Sigmoid colon (tissue), 4 donors: ENCODE results near the gene IL20RB.

Source experiments
- EP300 ChIP-seq, 4 donors: sonication (generic); formaldehyde crosslinking; IDR thresholded peaks; one replicate each; pipeline ENCODE4 v1.6.1; 2017; ENCODE audit warnings: antibody characterized with exemption in 4 of 4
- POLR2AphosphoS5 ChIP-seq, 4 donors: sonication (generic); formaldehyde crosslinking; IDR thresholded peaks; one replicate each; pipeline ENCODE4 v1.6.1; 2017; ENCODE audit warnings: antibody characterized with exemption in 4 of 4
- TF ChIP-seq, protein P1 (sequence below), 4 experiments: fragments of 450-650 bp in 3 of 4; fragments of 200-600 bp in 1 of 4; IDR thresholded peaks; one replicate each; pipeline ENCODE4 v1.5.1; 2016 to 2019; ENCODE audit warnings: antibody characterized with exemption in 4 of 4, mild to moderate bottlenecking in 3 of 4, moderate library complexity in 2 of 4

DNA sequence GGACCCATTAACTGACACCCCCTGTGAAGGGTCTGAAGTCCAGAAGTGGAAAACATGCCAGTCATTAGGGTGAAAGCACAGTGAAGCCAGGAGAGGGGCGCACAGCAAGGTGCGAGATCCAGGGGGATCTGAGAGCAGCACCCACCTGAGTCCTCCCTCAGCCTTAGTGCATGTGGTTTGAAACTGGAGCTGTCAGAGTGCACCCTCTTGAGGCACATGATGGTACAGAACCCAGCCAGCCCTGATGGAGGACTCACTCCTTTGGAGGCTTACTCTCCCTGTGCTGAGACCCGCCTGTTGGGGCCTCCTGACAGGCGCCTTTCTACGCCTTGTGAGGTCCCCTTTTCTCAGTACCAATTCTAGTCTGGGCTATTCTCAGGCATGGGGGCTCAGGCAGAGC, 77.8 kb downstream of the IL20RB start:
- TF ChIP-seq, protein P1, sequence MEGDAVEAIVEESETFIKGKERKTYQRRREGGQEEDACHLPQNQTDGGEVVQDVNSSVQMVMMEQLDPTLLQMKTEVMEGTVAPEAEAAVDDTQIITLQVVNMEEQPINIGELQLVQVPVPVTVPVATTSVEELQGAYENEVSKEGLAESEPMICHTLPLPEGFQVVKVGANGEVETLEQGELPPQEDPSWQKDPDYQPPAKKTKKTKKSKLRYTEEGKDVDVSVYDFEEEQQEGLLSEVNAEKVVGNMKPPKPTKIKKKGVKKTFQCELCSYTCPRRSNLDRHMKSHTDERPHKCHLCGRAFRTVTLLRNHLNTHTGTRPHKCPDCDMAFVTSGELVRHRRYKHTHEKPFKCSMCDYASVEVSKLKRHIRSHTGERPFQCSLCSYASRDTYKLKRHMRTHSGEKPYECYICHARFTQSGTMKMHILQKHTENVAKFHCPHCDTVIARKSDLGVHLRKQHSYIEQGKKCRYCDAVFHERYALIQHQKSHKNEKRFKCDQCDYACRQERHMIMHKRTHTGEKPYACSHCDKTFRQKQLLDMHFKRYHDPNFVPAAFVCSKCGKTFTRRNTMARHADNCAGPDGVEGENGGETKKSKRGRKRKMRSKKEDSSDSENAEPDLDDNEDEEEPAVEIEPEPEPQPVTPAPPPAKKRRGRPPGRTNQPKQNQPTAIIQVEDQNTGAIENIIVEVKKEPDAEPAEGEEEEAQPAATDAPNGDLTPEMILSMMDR (IDR thresholded peaks at IDR 0.05), result no peak
- TF ChIP-seq EP300 (IDR thresholded peaks at IDR 0.05) (no peak), POLR2AphosphoS5 (IDR thresholded peaks at IDR 0.05) (no peak)
